Testis (tissue), 3 donors: Measurements from ENCODE around the gene OTOP2. TPM values are rescaled to one million over a fixed set of nuclear protein-coding genes. Genes with fewer than 3 reads are reported as not detected.

Source experiments
- DNase-seq: peaks from one replicate; pipeline ENCODE4 v3.0.0-alpha.2; 2019
- H3K27ac ChIP-seq, 2 donors: fragments of 200-600 bp; sonication (generic); one replicate each; pipeline ENCODE4 v1.5.1; 2019
- H3K27me3 ChIP-seq: fragments of 200-600 bp; sonication (generic); one replicate; pipeline ENCODE4 v1.5.1; 2019
- H3K36me3 ChIP-seq: fragments of 200-600 bp; sonication (generic); one replicate; pipeline ENCODE4 v1.5.1; 2017; ENCODE audit warnings: low read depth; ENCODE audit errors: missing control alignments
- H3K4me1 ChIP-seq: fragments of 200-600 bp; sonication (generic); one replicate; pipeline ENCODE4 v1.5.1; 2019
- H3K4me3 ChIP-seq, 2 donors: fragments of 200-600 bp; sonication (generic); one replicate each; pipeline ENCODE4 v1.5.1; 2017 to 2019
- H3K9me3 ChIP-seq: fragments of 200-600 bp; sonication (generic); one replicate; pipeline ENCODE4 v1.5.1; 2017
- CTCF ChIP-seq, 3 experiments: fragments of 450-650 bp in 2 of 3; fragments of 200-600 bp in 1 of 3; sonication (generic) in 1 of 3; IDR thresholded peaks; one replicate each; pipeline ENCODE4 v1.5.1; 2016 to 2019; ENCODE audit warnings: antibody characterized with exemption in 3 of 3, mild to moderate bottlenecking in 2 of 3, moderate library complexity in 1 of 3
- POLR2A ChIP-seq: fragments of 450-650 bp; IDR thresholded peaks from one replicate; pipeline ENCODE4 v1.6.1; 2017; ENCODE audit warnings: antibody characterized with exemption, mild to moderate bottlenecking, moderate library complexity
- WGBS, 2 donors: methylation state at CpG; one replicate each; pipeline ENCODE4 v1.1.5; 2018; 5-methylcytosine and 5-hydroxymethylcytosine counted together
- intact Hi-C: fragments of 100-400 bp; cut with DNase I; formaldehyde crosslinking; loops from one replicate; pipeline ENCODE4 v1.15.1; 2023; ENCODE audit warnings: low total_unique reads
- polyA plus RNA-seq: library from polyadenylated mRNA; stranded (reverse); fragments of 350-450 nt; fragmentation: Illumina TruSeq; extraction: RNeasy Lipid Tissue Mini Kit (QIAGEN cat#74804); gene quantifications from one replicate; pipeline ENCODE4 v1.2.3, GENCODE V29; 2014; ENCODE audit warnings: low read depth, low replicate concordance; ENCODE audit not compliant: insufficient read depth
- total RNA-seq, 2 donors: library from RNA; depleted of rRNA; stranded (reverse); fragments of >200 nt; gene quantifications; one replicate each; pipeline ENCODE4 v1.2.3, GENCODE V29; 2016

OTOP2 gene
- total and polyA plus RNA-seq, 3 donors from 2014 or later = 2.4 to 5.7 (median 5.7) TPM

- no peak for TF ChIP-seq CTCF (IDR thresholded peaks at IDR 0.05)
- no peak for TF ChIP-seq POLR2A
- H3K4me3 ChIP-seq = no peak overlapping the region
- no peak for DNase-seq
- no peaks in the 10 kb centered on the region for H3K27me3 ChIP-seq
- H3K27ac ChIP-seq = no peak overlapping the region
- peaks cover 6% of the 10 kb centered on the region for H3K4me1 ChIP-seq
- H3K36me3 ChIP-seq = no peaks in the 10 kb centered on the region
- WGBS, 2 donors = 77% methylated on average over 16 to 20 of the region's 20 CpGs
- H3K9me3 ChIP-seq = no peaks in the 10 kb centered on the region
- intact Hi-C loops = no loop called here
Observed at GRCh38 chr17:74882517-74883240, 41.4 kb upstream of the OTOP2 start.

- Histone ChIP-seq H3K4me3 (no peak overlapping the region), H3K9me3 (no peaks in the 10 kb centered on the region), H3K27me3 (no peaks in the 10 kb centered on the region), H3K27ac (no peak overlapping the region), H3K4me1 (no peaks in the 10 kb centered on the region), H3K36me3 (no peaks in the 10 kb centered on the region)
- WGBS, 2 donors = 80 to 85% methylated on average over 15 of the region's 15 CpGs
- intact Hi-C loops = no loop called here
- DNase-seq = no peak
- TF ChIP-seq CTCF (IDR thresholded peaks at IDR 0.05) (no peak), POLR2A (no peak)
Observed at GRCh38 chr17:74883241-74883745, 40.8 kb upstream of the OTOP2 start.

- H3K4me1 ChIP-seq = peaks cover 6% of the 10 kb centered on the region
- DNase-seq = no peak
- intact Hi-C loops = no loop called here
- no peaks in the 10 kb centered on the region for H3K36me3 ChIP-seq
- WGBS, 2 donors = 58 to 67% methylated on average over 13 of the region's 13 CpGs
- no peak overlapping the region for H3K27ac ChIP-seq
- no peaks in the 10 kb centered on the region for H3K27me3 ChIP-seq
- H3K4me3 ChIP-seq = no peak overlapping the region
- H3K9me3 ChIP-seq = no peaks in the 10 kb centered on the region
- no peak for TF ChIP-seq POLR2A
- TF ChIP-seq CTCF (IDR thresholded peaks at IDR 0.05) = no peak
Observed at GRCh38 chr17:74888469-74888868, 35.6 kb upstream of the OTOP2 start.

- Histone ChIP-seq H3K4me1 (peaks cover 9% of the 10 kb centered on the region), H3K9me3 (no peaks in the 10 kb centered on the region), H3K4me3 (no peak overlapping the region), H3K27me3 (no peaks in the 10 kb centered on the region), H3K36me3 (no peaks in the 10 kb centered on the region), H3K27ac (no peak overlapping the region)
- no peak for DNase-seq
- TF ChIP-seq POLR2A (no peak), CTCF (IDR thresholded peaks at IDR 0.05) (no peak)
- 91 to 92% methylated on average over 4 to 7 of the region's 7 CpGs for WGBS, 2 donors
- intact Hi-C loops = no loop called here
Observed at GRCh38 chr17:74890554-74890953, 33.5 kb upstream of the OTOP2 start.
